Measurements from ENCODE around the gene POLR2J3. TPM values are rescaled to one million over a fixed set of nuclear protein-coding genes. Genes with fewer than 3 reads are reported as not detected.
A peak's percentile ranks its signal among the peaks of the same experiment; 100 is the strongest.
"Not testable (repeated sequence)": the region's sequence is repeated elsewhere in the genome, so short reads cannot be mapped to it uniquely, and the experiment has no call there.

POLR2J3 gene
- total RNA-seq, result 13.3 and 26.8 TPM in 2 replicates

GRCh38 chr7:102572261-102573239, at the start of gene POLR2J3:
Gene POLR2J3, minus strand, starts transcription at chr7:102572583. Its CDS starts 62 bp downstream, at chr7:102572521.
- peak in 1 of 2 donors; percentile 94 for DNase-seq (ENCODE audit: low read depth in 2 of 2)

DNA sequence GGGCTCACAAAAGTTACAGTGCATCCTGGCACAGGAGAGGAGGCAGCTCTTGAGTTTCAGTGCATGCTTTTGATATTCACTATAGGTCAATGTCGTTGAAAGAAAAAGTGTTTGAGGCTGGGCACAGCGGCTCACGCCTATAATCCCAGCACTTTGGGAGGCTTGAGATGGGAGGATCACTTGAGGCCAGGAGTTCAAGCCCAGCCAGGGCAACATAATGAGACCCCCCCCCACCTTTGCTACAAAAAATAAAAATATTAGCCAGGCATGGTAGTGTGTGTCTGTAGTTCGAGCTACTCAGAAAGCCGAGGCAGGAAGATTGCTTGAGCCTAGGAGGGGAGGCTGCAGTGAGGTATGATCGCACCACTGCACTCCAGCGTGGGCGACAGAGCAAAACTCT, 45.7 kb upstream of the POLR2J3 start:
- DNase-seq (ENCODE audit: low read depth in 2 of 2), result not testable (repeated sequence)

DNA sequence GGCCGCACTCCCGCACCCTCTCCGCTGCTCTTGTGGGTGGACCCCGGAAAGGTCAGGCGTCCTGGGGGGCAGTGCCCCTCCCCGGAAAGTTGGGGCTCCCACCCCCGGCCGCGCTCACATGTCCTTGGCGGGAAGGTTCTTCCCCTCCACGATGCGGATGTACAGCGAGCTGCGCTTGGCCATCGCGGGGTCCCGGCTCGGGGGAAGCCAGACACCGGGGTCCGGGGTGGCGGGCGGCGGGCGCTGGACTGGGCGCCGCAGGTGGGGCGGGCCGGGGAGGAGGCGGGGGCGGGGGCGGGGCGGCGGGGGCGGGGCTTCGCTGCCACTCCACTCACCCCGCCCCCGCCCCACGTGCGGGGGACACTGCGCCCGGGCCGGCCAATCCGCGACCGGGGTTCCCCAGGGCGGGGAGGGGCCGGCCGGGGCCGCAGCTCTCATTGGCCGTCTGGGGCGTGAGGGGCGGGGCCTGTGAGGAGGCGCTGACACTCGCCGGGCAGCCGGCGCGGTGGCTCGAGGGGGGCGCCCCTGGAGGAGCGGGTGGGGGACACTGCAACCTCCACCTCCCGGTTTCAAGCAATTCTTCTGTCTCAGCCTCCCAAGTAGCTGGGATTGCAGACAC, 44.2 kb upstream of the POLR2J3 start, which contains the start of gene RASA4:
Gene RASA4 (minus strand): TSS at position 250 of the 619 bp plus-strand sequence. CDS start 67 bp downstream, at position 183.
- DNase-seq (ENCODE audit: low read depth in 2 of 2), result peak in 1 of 2 donors; percentile 9

- not testable (repeated sequence) for DNase-seq (ENCODE audit: low read depth in 2 of 2)
Observed at GRCh38 chr7:102615930-102616329, 43.5 kb upstream of the POLR2J3 start.

GRCh38 chr7:102614873-102615272, 42.5 kb upstream of the POLR2J3 start:
- DNase-seq (ENCODE audit: low read depth in 2 of 2), result not testable (repeated sequence)

- not testable (repeated sequence) for DNase-seq (ENCODE audit: low read depth in 2 of 2)
Observed at GRCh38 chr7:102614346-102614697, 41.9 kb upstream of the POLR2J3 start.

GRCh38 chr7:102613575-102614345, 41.4 kb upstream of the POLR2J3 start:
- not testable (repeated sequence) for DNase-seq (ENCODE audit: low read depth in 2 of 2)

DNA sequence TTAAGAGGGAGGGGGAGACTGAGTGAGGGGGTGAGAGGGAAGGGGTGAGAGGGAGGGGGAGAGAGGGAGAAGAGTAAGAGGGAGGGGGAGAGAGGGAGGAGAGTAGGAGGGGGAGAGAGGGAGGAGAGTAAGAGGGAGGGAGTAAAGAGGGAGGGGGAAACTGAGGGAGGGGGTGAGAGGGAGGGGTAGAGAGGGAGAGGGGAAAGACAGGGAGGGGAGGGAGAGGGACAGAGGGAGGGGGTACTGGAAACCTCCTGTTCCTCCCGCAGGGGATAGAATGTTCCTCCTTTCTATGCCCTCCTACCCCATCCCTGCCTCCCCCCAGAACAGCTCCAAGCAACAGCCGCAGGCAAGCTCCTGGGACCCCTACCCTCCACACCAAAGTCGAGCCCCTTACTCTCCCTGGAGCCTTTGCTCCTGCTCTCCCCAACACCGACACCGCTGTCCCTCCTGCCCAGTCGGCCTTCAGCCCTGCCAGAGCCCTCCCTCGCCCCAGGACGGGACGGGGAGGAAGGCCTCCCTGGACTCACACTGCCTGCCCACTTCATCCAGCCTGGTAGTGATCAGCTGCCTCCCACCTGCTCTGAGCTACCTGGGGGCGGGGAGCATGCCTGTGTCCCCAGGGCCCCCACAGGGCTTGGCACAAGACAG, 39.4 kb upstream of the POLR2J3 start:
- peak; percentile 33 to 52 for DNase-seq (ENCODE audit: low read depth in 2 of 2)

DNA sequence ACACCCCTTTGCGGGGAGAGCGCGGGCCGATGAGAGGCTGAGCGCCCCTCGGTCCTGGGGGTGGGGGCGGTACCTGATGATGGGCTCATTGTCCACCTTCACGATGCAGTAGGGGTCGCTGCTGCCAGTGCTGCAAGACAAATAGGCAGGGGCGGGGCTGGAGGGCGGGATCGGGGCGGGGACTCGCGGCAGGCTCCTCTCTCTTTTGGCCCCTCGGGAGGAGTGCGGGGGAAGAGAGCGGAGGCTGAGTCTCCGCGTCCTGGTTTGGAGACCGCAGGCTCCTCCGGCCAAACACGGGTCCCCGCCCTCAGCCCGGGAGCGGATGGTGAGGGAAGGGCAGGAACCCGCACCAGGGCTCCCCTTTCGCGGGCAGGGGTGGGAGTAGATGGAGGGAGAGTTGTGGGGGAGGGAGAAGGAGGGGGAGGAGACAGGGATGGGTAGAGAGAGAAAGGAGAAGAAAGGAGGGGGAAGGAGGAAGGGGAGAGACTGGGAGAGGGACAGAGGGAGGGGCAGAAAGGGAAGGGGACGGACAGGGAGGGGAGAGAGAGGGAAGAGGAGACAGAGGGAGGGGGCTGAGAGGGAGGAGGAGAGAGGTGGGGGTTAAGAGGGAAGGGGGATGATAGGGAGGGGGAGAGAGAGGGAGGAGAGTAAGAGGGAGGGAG, 38.8 kb upstream of the POLR2J3 start:
- DNase-seq (ENCODE audit: low read depth in 2 of 2), result not testable (repeated sequence)

DNA sequence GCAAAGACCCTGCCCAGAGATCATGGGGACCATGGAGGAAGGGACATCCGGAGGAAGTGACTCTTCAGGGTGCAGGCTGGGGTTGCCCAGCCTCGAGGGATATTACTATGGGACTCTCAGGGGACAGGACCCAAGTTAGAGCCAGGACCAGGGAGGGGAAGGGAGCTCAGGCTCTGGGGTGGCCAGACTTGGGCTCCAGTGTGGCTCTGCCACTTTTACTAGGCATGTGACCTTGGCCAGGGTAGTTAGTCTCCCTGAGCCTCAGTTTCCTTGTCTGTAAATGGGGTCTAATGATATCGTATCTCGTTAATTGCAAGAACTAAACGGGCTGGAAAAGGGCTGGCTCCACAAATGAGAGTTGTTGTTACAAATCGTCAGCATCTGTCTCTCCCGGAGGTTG, 38.1 kb upstream of the POLR2J3 start:
- not testable (repeated sequence) for DNase-seq (ENCODE audit: low read depth in 2 of 2)

- not testable (repeated sequence) for DNase-seq (ENCODE audit: low read depth in 2 of 2)
Observed at GRCh38 chr7:102609734-102610133, 37.4 kb upstream of the POLR2J3 start.

DNA sequence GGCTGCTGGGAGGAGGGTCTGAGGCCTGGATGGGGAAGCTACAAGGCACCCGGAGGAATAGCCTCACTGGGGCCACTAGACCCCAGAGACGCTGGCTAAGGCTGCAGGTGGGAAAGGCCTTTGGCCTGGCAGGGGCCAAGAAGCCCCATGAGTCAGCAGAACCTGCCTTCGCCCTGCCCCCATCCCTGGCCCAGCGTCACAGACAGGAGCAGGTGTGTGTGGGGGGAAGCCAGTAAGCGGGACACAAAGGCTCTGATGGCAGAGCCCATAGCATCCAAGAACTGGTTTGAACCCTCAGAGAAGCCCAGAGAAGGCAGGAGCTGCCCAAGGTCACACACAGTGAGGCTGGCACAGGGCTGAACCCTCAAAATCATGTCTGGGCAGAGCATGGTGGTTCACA, 34.5 kb upstream of the POLR2J3 start:
- not testable (repeated sequence) for DNase-seq (ENCODE audit: low read depth in 2 of 2)

GRCh38 chr7:102604431-102605145, 32.2 kb upstream of the POLR2J3 start:
- not testable (repeated sequence) for DNase-seq (ENCODE audit: low read depth in 2 of 2)

DNA sequence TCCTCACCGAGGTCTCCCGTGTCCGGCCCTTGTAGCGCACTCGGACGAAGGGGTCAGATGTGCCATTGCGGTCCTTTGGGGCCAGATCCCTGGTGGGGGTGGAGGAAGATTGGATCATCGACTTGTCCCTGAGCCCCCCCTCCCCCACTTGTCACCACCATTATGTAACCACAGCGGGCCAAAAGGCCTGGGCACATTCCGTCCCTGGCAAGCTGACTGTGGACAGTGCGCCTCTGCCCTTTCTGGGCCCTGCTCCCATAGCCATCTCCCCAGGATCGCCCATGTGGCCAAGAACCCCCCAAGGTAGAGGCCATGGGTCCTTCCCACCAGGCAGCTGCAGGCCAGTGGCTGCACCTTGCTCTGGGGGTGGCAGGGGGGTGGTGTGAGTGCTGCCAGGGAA, 29.9 kb upstream of the POLR2J3 start:
- DNase-seq (ENCODE audit: low read depth in 2 of 2), result not testable (repeated sequence)

DNA sequence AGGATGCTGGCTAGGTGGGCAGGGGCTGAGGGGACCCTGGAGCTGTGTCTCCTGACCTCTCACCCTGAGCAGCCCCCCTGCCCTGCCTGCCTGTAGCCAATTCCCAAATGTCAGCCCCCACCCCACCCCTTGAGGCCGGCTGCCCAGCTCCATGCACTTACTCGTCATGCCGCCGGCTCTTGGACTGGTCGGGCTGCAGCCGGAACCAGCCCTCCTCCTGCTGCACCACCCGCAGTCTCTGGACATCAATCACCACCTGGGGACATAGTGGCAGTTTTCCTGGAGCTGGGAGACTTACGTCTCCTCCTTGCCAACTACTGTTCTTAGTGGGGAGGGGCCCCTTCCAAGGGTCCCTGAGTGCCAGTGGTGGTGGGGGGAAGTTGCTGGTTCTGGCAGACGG, 27.3 kb upstream of the POLR2J3 start:
- DNase-seq (ENCODE audit: low read depth in 2 of 2), result not testable (repeated sequence)

DNA sequence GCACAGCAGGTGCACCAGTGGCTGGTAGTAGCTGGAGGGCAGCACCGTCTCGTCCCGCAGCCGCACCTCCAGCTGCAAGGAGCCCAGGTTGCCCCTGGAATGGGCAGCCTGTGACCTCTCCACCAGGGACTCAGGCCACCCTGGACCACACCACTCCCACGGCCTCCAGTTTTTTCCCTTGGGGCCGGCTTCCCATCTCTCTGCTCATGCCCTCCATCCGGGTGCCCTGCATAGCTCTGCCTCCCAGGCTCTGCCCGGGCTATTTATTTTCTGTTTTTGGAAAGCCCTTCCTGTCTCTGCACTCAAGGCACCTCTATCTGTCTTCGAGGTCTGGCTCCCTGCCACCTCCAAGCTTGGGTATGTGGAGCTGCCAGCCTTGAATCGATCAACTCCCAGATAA, 23.7 kb upstream of the POLR2J3 start:
- DNase-seq (ENCODE audit: low read depth in 2 of 2), result not testable (repeated sequence)

- not testable (repeated sequence) for DNase-seq (ENCODE audit: low read depth in 2 of 2)
Observed at GRCh38 chr7:102593637-102594334, 21.4 kb upstream of the POLR2J3 start.

DNA sequence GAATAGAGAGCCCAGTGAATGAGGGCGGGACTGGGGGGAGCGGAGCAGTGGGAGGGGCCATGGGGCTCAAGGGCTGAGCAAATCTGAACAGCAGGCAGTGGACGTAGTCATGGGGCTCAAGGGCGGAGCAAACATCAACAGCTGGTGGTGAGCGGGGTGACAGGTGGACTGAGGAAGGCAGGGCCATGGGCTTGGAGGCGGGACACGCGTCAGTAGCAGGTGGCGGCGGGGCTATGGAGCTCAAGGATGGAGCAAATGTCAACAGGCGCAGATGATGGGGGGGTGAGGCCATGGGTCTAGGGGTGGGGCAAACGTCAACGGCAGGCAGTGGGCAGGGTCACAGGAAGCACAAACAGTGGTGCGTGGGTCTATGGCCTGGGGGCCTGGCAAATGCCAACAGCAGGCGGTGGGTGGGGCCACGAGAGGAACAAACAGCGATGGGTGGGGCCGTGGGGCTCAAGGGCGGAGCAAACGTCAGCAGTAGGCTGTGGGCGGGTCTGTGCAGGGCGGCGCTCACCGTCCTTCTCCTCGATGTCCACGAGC, 20.2 kb upstream of the POLR2J3 start:
- not testable (repeated sequence) for DNase-seq (ENCODE audit: low read depth in 2 of 2)

DNA sequence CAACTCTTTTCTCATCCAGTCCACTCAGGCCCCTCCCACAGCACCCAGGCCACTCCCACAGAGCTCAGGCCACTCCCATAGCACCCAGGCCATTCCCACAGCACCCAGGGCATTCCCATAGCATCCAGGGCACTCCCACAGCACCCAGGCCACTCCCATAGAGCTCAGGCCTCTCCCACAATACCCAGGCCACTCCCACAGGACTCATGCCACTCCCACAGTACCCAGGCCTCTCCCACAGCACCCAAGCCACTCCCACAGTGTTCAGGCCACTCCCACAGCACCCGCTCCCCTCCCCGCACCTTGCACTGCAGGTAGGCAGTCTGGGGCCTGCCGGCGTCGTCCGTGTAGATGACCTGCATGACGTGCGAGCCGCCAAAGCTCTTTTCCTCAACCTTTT, 17.5 kb upstream of the POLR2J3 start:
- DNase-seq (ENCODE audit: low read depth in 2 of 2), result not testable (repeated sequence)
